ENCODE results near the gene ULBP3.
A peak's percentile ranks its signal among the peaks of the same experiment; 100 is the strongest.

The ULBP3 gene

GRCh38 chr6:150068720-150069648 lies at the start of gene ULBP3:
Gene ULBP3, minus strand, starts transcription at chr6:150069121. Its CDS starts 55 bp downstream, at chr6:150069066.
- DNase-seq, result peak; percentile 86

GRCh38 chr6:150118627-150119026 lies 49.7 kb upstream of the ULBP3 start:
- DNase-seq, result no peak

DNA sequence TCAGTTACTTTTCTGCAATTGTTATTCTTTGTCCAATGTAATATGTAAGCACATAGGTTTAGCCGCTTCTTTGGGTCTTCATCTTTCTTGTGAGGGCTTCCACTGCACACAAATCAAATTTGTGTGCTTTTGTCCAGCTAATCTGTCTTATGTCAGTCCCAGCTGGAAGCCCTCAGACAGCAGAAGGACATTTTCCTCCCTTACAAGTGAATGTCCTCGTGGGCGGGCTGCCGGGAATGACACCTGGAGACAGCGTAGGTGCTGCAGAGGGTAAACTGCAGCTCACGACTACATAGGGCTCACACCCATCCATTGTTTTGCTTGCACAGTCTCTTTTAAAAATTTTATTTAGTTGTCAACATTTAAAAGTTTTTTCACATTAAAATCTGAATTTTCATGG lies 49.3 kb upstream of the ULBP3 start:
- DNase-seq, result no peak

DNA sequence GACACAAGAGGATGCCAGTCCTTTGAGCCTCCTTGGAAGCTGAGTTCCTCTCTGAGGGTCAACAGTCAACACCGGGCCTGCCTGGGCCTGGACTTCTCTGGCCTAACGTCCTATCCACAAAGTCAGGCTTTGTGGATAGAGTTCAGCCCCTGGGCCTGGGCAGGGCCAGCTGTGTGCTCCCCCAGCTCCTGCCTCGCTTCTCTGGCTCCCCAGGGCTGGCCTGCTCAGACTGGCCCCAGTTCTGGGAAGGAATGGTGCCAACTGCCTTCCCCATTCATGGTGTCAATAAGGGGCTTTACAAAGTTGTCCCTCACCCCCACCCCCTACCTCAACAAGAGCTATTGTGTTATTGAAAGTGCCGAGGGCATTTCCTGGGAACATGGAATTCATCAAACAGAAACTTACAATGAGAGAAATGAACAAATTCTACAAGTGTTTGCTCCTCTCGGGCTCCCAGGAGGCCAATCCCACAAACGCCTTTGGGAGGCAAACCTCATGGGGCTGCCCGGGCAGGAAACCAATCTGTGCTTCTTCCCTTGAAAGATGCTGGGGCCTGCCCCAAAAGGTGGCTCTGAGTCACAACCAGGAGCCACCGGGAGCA lies 47.4 kb upstream of the ULBP3 start:
- DNase-seq, result no peak

- DNase-seq, result no peak
Measured at GRCh38 chr6:150115769-150116168, 46.8 kb upstream of the ULBP3 start.

GRCh38 chr6:150112233-150112632 lies 43.3 kb upstream of the ULBP3 start:
- no peak for DNase-seq

- DNase-seq, result no peak
Measured at GRCh38 chr6:150102750-150103270, 33.9 kb upstream of the ULBP3 start.

- DNase-seq, result no peak
Measured at GRCh38 chr6:150100745-150101144, 31.8 kb upstream of the ULBP3 start.

DNA sequence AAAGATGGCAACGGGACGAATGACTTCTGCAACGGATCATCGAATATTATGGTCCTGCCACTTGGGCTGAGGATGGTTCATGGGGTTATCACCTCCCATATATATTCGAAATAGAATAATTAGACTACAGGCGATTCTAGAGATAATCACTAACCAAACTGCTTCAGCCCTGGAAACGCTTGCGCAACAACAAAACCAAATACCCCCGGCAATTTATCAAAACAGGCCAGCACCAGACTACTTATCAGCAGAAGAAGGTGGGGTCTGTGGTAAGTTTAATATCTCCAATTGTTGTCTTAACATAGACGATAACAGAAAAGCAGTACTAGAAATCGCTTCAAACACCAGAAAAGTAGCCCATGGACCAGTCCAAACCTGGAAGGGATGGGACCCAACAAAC lies 31.0 kb upstream of the ULBP3 start:
- no peak for DNase-seq

DNA sequence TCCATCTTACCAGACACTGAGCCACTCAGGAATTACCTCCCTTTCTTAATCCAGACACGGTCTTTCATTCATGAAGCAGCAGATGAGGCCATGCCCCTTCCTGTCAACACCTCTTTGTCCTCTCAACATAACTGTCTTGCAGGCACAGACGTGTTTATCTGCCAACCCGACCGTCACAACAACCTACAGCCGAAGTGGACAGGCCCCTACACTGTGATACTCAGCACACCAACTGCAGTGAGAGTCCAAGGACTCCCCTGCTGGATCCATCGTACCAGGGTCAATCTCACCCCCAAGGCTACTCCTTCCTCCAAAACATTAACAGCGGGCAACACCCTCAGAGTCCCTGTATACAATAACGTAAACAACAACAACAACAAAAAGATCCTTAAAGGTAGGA lies 30.6 kb upstream of the ULBP3 start:
- DNase-seq, result no peak

DNA sequence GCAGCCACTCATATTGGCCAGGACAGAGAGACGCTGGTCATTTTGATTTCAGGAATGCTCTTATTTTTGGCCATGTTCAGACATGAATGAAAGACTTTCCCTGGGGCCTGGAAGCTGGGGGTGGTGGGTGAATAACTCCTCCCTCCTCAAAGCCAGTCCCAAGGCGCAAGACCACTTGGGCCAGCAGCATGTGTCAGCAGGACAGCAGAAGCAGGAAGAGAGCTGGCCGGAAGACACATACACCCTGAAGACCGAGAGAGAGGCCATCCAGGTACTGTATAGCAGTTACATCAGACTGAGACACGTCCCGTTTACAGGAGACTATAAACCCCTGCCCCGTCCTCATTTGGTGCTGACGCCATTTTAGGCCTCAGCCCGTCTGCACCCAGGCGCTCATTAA lies 29.2 kb upstream of the ULBP3 start:
- DNase-seq, result no peak

- no peak for DNase-seq
Measured at GRCh38 chr6:150093397-150093796, 24.5 kb upstream of the ULBP3 start.

- DNase-seq, result no peak
Measured at GRCh38 chr6:150091476-150091875, 22.6 kb upstream of the ULBP3 start.

- no peak for DNase-seq
Measured at GRCh38 chr6:150090328-150090727, 21.4 kb upstream of the ULBP3 start.

DNA sequence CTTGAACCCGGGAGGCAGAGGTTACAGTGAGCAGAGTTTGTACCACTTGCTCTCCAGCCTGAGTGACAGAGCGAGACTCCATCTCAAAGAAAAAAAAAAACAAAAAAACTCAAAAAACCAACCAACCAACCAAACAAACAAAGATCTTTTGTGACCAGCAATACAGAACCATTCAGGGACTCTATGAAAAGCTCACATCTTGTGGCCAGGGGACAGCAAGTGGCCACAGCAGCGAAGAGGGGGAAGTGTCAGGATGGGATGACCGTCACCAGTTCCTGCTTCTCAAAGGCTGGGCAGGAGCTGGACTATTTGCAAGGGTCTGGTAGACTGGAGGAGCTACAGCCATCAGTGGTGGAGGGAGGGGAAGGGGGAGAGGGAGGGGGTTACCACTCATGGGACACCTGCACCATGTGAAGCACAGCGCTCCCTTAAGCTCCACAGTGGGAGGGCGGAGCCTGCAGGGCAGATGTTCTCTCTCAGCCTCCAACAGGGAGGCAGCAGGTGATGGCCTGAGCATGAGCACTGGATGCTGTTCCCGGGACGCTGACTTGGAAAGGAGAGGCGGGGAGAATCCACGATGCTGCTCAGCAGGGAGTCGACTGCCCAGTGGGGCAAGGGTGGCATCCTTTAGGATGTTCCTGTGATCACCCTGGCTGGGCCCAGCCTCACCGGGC lies 19.7 kb upstream of the ULBP3 start:
- DNase-seq, result no peak

DNA sequence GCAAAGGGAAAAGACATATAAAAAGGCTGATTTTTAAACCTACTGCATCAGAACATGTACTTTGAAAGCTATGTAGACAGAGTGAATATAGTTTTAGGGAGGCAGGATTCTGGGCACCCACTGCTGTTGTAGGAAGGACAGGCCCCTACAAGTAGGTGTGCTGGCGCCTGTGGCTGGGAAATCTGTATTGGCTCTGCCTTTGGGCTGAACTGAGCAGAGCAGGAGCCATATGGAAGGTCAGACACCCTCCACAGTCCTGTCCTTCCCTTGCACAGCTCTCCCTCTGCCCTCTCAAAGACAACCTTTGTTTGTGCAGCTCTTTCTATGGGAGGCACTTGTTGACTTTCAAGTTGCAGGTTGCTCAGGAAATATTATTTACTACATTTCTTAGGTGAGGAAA lies 18.4 kb upstream of the ULBP3 start:
- DNase-seq, result no peak

- DNase-seq, result no peak
Measured at GRCh38 chr6:150086026-150086425, 17.1 kb upstream of the ULBP3 start.

DNA sequence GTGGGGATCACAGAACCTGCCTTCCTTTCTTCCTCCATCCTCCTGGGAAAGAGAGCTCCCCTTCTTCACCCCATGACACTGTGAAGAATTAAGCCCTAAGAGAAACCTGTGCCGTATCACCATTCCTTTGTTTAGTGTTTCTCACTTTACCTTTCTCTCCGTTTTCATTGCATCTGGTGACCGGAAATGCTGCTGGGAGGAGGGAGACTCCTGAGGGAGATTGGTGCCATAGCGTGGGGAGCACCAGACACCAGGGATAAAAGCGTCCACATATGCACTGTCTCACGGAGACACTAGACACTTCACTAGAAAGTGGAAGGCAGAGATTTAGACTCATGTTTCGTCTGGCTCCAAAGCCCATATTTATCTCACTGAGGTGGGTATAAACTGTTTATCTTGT lies 15.5 kb upstream of the ULBP3 start:
- DNase-seq, result no peak

- no peak for DNase-seq
Measured at GRCh38 chr6:150083839-150084238, 14.9 kb upstream of the ULBP3 start.

- no peak for DNase-seq
Measured at GRCh38 chr6:150081702-150082101, 12.8 kb upstream of the ULBP3 start.

GRCh38 chr6:150079604-150080003 lies 10.7 kb upstream of the ULBP3 start:
- DNase-seq, result no peak

GRCh38 chr6:150078788-150079187 lies 9.9 kb upstream of the ULBP3 start:
- DNase-seq, result no peak

GRCh38 chr6:150076196-150076893 lies 7.4 kb upstream of the ULBP3 start:
- DNase-seq, result no peak

Measured in NCI-H1048 (cell line).